K562 (cell line): ENCODE measurements around the gene BRWD1.

Experiments used
- CTCF ChIP-seq, 3 experiments: IDR thresholded peaks in 2 of 3; conservative IDR thresholded peaks in 1 of 3; 2 replicates each; pipeline ENCODE4 v1.5.1; 2011 to 2012; ENCODE audit warnings: low read length in 3 of 3, mild to moderate bottlenecking in 3 of 3, control low read depth in 2 of 3, improper control_type of control experiment in 1 of 3, inconsistent platforms in 1 of 3, low read depth in 1 of 3, mixed read lengths in 1 of 3, moderate library complexity in 1 of 3; ENCODE audit not compliant: insufficient read depth in 2 of 3
- GABPA ChIP-seq: fragments of 200-800 bp; sonication (Bioruptor generic); conservative IDR thresholded peaks from 2 replicates; pipeline ENCODE4 v1.6.1; 2016; ENCODE audit warnings: low read depth, missing genetic modification characterization, missing compliant biosample characterization
- LARP7 ChIP-seq: fragments of 450-650 bp; IDR thresholded peaks from 2 replicates; pipeline ENCODE4 v1.6.1; 2016
- RAD21 ChIP-seq, 2 experiments: fragments of 250-450 bp in 1 of 2; fragments of 450-650 bp in 1 of 2; sonication (Bioruptor Pico) in 1 of 2; formaldehyde crosslinking in 1 of 2; IDR thresholded peaks in 1 of 2; conservative IDR thresholded peaks in 1 of 2; 2 replicates each; pipeline versions ENCODE4 v1.4.0 to v1.8.0; 2020 to 2022; ENCODE audit warnings: mild to moderate bottlenecking in 2 of 2, moderate library complexity in 1 of 2

- TF ChIP-seq LARP7 (no peak), RAD21 (CRISPR knock-in tag; conservative IDR thresholded peaks at IDR 0.05 in 1 of 2, IDR thresholded peaks at IDR 0.05 in 1 of 2) (no peak), GABPA (tag) (no peak), CTCF (IDR thresholded peaks at IDR 0.05 in 2 of 3, conservative IDR thresholded peaks at IDR 0.05 in 1 of 3; ENCODE audit: insufficient read depth in 2 of 3, low read depth in 1 of 3, low read length in 3 of 3) (no peak)
These were observed 30.5 kb downstream of the BRWD1 start for GRCh38 chr21:39282911-39283310.
